ENCODE results near the gene USP4. TPM values are rescaled to one million over a fixed set of nuclear protein-coding genes. Genes with fewer than 3 reads are reported as not detected.

Gene USP4
- total RNA-seq, 1 donor from 2014 or later: 21.0 TPM

DNA sequence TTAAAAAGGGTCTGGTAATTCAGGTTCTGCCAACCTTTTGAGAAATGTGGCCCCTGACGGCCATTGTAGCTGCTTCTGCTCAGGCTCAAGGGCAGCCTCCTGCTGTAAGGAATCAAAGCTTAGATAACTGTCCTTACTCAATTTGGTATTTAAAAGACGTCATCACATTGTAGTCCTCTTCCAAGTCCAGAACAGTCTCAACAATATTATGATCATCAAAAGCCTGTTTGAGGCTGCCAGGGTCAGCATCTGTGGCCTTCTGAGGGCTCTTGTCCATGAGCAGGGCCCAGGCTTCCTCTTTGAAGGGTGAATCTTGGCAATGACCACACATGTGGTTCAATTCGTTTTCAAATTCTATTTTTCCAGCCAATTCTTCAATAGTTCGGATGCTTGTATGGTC is 68.8 kb downstream of the USP4 start:
- no peak overlapping the region for H2AFZ ChIP-seq (replicated peaks)
- peaks cover 21% of the 10 kb centered on the region for H3K36me3 Mint-ChIP-seq
- no peaks in the 10 kb centered on the region for H3K79me2 ChIP-seq (ENCODE audit: low read depth)
- H3K4me1 Mint-ChIP-seq: peaks cover 13% of the 10 kb centered on the region
- H3K27ac ChIP-seq: no peak overlapping the region
- H3F3A ChIP-seq (ENCODE audit: low read depth): no peaks in the 10 kb centered on the region
- no peaks in the 10 kb centered on the region for H3K9me3 ChIP-seq (ENCODE audit: low read depth)
- H3K4me2 ChIP-seq: no peak overlapping the region
- H3K27me3 ChIP-seq: no peaks in the 10 kb centered on the region
- peak overlapping the region; percentile 14 for H3K27ac Mint-ChIP-seq
- TF ChIP-seq EZH2phosphoT487 (IDR thresholded peaks at IDR 0.05): no peak
- TF ChIP-seq, protein P1, sequence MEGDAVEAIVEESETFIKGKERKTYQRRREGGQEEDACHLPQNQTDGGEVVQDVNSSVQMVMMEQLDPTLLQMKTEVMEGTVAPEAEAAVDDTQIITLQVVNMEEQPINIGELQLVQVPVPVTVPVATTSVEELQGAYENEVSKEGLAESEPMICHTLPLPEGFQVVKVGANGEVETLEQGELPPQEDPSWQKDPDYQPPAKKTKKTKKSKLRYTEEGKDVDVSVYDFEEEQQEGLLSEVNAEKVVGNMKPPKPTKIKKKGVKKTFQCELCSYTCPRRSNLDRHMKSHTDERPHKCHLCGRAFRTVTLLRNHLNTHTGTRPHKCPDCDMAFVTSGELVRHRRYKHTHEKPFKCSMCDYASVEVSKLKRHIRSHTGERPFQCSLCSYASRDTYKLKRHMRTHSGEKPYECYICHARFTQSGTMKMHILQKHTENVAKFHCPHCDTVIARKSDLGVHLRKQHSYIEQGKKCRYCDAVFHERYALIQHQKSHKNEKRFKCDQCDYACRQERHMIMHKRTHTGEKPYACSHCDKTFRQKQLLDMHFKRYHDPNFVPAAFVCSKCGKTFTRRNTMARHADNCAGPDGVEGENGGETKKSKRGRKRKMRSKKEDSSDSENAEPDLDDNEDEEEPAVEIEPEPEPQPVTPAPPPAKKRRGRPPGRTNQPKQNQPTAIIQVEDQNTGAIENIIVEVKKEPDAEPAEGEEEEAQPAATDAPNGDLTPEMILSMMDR (IDR thresholded peaks at IDR 0.05): no peak
- no peak for TF ChIP-seq EZH2 (IDR thresholded peaks at IDR 0.05)
- DNase-seq (ENCODE audit: low spot score): no peak
- H3K4me3 ChIP-seq: no peak overlapping the region
- no peak overlapping the region for H3K4me3 Mint-ChIP-seq
- no peaks in the 10 kb centered on the region for H4K20me1 ChIP-seq (ENCODE audit: low read depth)
- no peaks in the 10 kb centered on the region for H3K4me1 ChIP-seq
- H3K9ac ChIP-seq: no peak overlapping the region
- no peaks in the 10 kb centered on the region for H3K36me3 ChIP-seq
- H3K9me3 Mint-ChIP-seq: no peaks in the 10 kb centered on the region
- H3K27me3 Mint-ChIP-seq (ENCODE audit: insufficient read depth, low read depth): peaks cover 4% of the 10 kb centered on the region

DNA sequence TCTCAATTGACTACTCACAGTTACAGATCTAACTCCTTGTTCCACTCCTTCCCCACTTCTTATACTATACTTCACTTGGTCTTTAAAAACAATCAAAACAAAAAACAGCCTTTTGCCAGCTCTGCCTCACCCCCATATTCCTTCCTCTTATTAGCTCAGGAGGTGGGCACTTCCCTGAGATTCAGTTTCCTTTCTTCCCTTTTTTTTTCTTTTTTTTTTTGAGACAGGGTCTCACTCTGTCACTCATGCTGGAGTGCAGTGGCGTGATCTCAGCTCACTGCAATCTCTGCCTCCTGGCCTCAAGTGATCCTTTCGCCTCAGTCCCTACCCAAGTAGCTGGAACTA is 69.7 kb downstream of the USP4 start:
- Histone ChIP-seq H3K27me3 (no peaks in the 10 kb centered on the region), H3K9me3 (ENCODE audit: low read depth) (no peaks in the 10 kb centered on the region), H3K79me2 (ENCODE audit: low read depth) (no peaks in the 10 kb centered on the region), H3K27ac (no peak overlapping the region), H3K9ac (no peak overlapping the region), H3K4me2 (no peak overlapping the region), H3K4me1 (no peaks in the 10 kb centered on the region), H4K20me1 (ENCODE audit: low read depth) (no peaks in the 10 kb centered on the region), H3K36me3 (no peaks in the 10 kb centered on the region), H3K4me3 (no peak overlapping the region), H2AFZ (replicated peaks) (no peak overlapping the region), H3F3A (ENCODE audit: low read depth) (no peaks in the 10 kb centered on the region)
- no peak overlapping the region for H3K4me3 Mint-ChIP-seq
- no peaks in the 10 kb centered on the region for H3K9me3 Mint-ChIP-seq
- H3K27ac Mint-ChIP-seq: no peak overlapping the region
- H3K4me1 Mint-ChIP-seq: peaks cover 17% of the 10 kb centered on the region
- H3K27me3 Mint-ChIP-seq (ENCODE audit: insufficient read depth, low read depth): peaks cover 3% of the 10 kb centered on the region
- no peak for TF ChIP-seq EZH2phosphoT487 (IDR thresholded peaks at IDR 0.05)
- TF ChIP-seq, protein P1 (IDR thresholded peaks at IDR 0.05): no peak
- H3K36me3 Mint-ChIP-seq: peaks cover 15% of the 10 kb centered on the region
- DNase-seq (ENCODE audit: low spot score): no peak

DNA sequence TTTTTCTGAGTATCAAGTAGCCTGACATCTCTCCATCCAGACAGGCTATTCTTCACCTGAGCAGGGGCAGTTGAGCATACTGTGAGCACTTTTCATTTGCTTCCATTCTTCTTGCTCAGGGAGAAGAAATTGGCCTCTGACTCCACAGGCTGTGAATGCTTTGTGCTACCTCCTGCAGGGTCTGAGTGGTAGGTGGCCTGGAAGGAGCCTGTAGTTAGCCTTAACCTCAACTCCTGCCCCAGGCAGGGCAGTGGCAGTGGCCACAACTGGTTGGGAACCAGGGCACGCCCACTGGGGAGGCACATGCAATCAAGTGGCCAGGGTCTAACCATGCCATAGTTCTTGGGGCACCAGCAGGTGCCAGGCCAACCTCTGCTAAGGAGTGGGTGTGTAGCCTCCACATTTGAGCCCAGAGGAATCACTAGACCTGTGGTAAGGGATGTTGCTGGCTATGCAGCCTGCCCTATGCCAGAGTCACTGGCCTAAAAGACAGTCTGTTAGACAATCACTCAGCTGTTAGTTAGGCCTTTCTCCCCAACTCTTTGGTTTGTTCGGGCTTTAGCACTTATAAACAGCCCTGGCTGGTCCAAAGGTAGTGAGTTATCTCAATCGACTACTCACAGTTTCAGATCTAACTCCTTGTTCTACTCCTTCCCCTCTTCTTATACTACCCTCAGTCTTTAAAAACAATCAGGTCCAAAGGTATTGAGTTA is 70.3 kb downstream of the USP4 start:
- Mint-ChIP-seq H3K36me3 (peaks cover 15% of the 10 kb centered on the region), H3K4me1 (peaks cover 17% of the 10 kb centered on the region), H3K27me3 (ENCODE audit: insufficient read depth, low read depth) (peaks cover 2% of the 10 kb centered on the region), H3K4me3 (no peak overlapping the region), H3K27ac (no peak overlapping the region), H3K9me3 (no peaks in the 10 kb centered on the region)
- Histone ChIP-seq H3F3A (ENCODE audit: low read depth) (no peaks in the 10 kb centered on the region), H4K20me1 (ENCODE audit: low read depth) (no peaks in the 10 kb centered on the region), H3K9ac (no peak overlapping the region), H3K27ac (no peak overlapping the region), H3K27me3 (no peaks in the 10 kb centered on the region), H3K79me2 (ENCODE audit: low read depth) (no peaks in the 10 kb centered on the region), H3K36me3 (no peaks in the 10 kb centered on the region), H3K9me3 (ENCODE audit: low read depth) (no peaks in the 10 kb centered on the region), H3K4me2 (no peak overlapping the region), H3K4me1 (no peaks in the 10 kb centered on the region), H2AFZ (replicated peaks) (no peak overlapping the region), H3K4me3 (no peak overlapping the region)
- DNase-seq (ENCODE audit: low spot score): no peak
- TF ChIP-seq, protein P1 (IDR thresholded peaks at IDR 0.05): no peak
- no peak for TF ChIP-seq EZH2 (IDR thresholded peaks at IDR 0.05)
- TF ChIP-seq EZH2phosphoT487 (IDR thresholded peaks at IDR 0.05): no peak
